Measurements from ENCODE around the gene CCDC3.

The CCDC3 gene

DNA sequence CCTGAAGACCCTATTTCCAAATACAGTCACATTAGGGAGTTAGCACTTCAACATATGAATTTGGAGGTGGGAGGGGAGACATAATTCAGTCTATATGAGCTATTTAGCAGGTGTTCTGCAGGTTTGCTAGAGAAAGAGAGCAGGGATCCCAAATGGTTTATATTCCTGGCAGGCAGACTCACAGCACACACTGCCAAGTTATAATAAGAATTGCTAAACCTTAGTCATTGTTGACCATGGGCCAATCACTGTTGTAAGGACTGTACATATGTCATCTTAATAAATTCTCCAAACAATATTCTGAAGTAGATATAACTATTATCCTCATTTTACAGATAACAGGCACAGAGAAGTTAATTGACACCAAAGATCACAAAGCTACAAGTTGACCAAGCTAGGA is 1.5 kb upstream of the CCDC3 start:
- in situ Hi-C loops (cut with MboI; ENCODE audit: low sequenced_read_pairs, unreplicated experiment) = no loop called here
- TF ChIP-seq, protein P1, sequence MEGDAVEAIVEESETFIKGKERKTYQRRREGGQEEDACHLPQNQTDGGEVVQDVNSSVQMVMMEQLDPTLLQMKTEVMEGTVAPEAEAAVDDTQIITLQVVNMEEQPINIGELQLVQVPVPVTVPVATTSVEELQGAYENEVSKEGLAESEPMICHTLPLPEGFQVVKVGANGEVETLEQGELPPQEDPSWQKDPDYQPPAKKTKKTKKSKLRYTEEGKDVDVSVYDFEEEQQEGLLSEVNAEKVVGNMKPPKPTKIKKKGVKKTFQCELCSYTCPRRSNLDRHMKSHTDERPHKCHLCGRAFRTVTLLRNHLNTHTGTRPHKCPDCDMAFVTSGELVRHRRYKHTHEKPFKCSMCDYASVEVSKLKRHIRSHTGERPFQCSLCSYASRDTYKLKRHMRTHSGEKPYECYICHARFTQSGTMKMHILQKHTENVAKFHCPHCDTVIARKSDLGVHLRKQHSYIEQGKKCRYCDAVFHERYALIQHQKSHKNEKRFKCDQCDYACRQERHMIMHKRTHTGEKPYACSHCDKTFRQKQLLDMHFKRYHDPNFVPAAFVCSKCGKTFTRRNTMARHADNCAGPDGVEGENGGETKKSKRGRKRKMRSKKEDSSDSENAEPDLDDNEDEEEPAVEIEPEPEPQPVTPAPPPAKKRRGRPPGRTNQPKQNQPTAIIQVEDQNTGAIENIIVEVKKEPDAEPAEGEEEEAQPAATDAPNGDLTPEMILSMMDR (IDR thresholded peaks at IDR 0.05; ENCODE audit: borderline replicate concordance, control extremely low read depth, extremely low read depth, insufficient read depth, missing control alignments) = no peak
- no peak for DNase-seq (ENCODE audit: low spot score)

DNA sequence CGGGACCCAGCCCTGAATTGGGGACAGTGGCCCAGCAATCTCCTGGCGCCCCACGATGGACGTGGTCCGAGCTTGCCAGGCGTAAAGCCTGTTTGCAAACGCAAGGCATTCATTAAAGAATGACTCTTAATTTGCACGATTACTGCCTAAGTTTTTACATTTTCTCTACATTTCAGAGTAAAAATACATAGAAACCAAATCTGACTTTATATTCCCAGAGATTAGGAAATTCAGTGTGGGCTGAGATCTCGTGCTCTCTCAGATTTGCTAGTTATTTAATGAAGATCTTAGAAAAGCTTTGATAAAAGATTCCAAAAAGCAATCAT is 337 bp upstream of the CCDC3 start:
- TF ChIP-seq, protein P1 (IDR thresholded peaks at IDR 0.05; ENCODE audit: borderline replicate concordance, control extremely low read depth, extremely low read depth, insufficient read depth, missing control alignments) = no peak
- no peak for DNase-seq (ENCODE audit: low spot score)
- in situ Hi-C loops (cut with MboI; ENCODE audit: low sequenced_read_pairs, unreplicated experiment) = no loop called here

DNA sequence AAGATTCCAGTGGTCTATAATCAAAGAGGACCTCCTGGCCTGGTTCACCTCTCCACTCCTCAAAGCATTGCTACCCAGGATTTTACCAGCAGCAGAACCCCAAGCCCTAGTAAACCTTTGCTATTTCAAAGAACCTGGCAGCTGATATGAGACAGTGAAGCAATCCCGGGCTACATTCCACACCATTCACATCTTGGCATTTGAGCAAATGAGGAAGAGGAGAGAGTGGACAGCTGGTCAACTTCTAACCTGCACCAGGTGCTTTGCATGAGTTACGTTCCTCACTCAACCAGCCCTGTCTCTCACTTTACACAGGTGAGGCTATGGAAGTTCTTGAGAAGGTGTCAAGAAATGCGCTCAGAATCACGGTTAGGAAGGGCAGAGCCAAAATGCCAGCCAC is 1.1 kb downstream of the CCDC3 start:
- in situ Hi-C loops (cut with MboI; ENCODE audit: low sequenced_read_pairs, unreplicated experiment) = no loop called here
- TF ChIP-seq, protein P1 (IDR thresholded peaks at IDR 0.05; ENCODE audit: borderline replicate concordance, control extremely low read depth, extremely low read depth, insufficient read depth, missing control alignments) = no peak
- DNase-seq (ENCODE audit: low spot score) = no peak

DNA sequence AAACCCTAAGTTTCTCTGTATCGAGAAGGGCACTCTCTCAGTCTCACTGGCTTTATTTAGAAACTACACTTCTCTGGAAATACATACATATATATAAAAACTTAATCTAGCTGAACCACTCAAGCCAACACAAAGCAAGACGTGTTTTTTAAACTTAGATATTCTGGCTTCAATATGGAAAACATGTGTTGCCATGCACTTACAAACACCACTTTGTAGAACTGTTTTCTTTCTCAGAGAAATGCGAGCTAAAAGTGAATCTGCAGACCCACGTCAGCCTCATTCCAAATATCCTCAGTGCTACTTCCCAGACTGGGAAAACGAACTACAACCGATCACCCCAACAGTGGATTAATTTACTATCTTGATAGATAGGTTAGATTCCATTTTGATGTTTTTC is 1.7 kb downstream of the CCDC3 start:
- in situ Hi-C loops (cut with MboI; ENCODE audit: low sequenced_read_pairs, unreplicated experiment) = no loop called here
- TF ChIP-seq, protein P1 (IDR thresholded peaks at IDR 0.05; ENCODE audit: borderline replicate concordance, control extremely low read depth, extremely low read depth, insufficient read depth, missing control alignments) = no peak
- no peak for DNase-seq (ENCODE audit: low spot score)

DNA sequence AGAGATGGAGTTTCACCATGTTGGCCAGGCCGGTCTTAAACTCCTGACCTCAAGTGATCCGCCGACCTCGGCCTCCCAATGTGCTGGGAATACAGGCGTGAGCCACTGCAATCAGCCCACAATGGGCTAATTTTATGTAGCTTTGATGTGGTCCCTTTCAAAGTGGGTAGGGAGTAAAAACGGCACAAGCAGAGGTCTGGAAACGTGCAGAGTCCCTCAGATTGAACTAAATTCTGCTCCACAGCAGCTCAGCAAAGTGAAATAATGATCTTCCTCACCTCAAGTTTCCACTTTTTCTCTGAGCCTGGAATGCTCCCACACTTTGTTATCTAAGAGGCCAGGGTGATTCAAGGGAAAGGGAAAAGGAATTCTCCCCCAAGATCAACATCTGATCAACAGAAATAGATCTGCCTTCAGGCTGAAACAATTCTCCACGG is 6.1 kb downstream of the CCDC3 start:
- TF ChIP-seq, protein P1 (IDR thresholded peaks at IDR 0.05; ENCODE audit: borderline replicate concordance, control extremely low read depth, extremely low read depth, insufficient read depth, missing control alignments) = no peak
- in situ Hi-C loops (cut with MboI; ENCODE audit: low sequenced_read_pairs, unreplicated experiment) = no loop called here
- no peak for DNase-seq (ENCODE audit: low spot score)

DNA sequence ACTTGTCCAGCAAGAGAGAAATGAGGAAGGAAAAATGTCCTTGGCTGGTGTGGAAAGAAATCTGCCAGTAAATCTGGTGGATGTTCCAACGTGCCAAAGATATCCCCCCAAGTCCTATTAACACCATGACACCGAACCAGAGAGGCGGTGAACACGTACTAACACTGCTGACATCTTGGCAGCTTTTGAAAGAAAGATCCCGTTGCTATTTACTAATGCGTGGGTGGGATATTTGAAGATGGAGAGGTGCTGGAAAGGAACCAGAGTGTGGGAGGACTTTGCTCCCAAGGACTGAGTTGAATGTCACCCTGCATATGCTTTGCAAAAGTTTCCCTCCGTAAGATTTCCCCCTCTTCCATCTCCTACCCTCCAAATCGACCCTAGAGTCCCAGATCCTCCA is 7.9 kb downstream of the CCDC3 start:
- DNase-seq (ENCODE audit: low spot score) = no peak
- TF ChIP-seq, protein P1 (IDR thresholded peaks at IDR 0.05; ENCODE audit: borderline replicate concordance, control extremely low read depth, extremely low read depth, insufficient read depth, missing control alignments) = no peak
- in situ Hi-C loops (cut with MboI; ENCODE audit: low sequenced_read_pairs, unreplicated experiment) = no loop called here

DNA sequence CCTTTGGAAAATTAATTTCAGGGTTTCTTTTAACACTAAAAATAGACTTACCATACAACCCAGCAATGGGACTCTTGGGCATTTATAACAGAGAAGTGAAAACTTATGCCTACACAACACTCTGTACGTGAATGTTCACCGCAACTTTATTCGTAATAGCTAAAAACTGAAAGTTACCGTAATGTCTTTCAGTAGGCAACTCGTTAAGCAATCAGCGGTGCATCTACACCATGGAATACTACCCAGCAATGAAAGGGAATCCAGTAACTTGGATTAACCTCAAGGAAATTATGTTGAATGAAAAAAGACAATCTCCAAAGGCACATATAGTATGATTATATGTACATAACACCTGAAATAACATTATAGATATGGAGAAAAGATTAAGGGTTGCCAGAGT is 16.2 kb downstream of the CCDC3 start:
- DNase-seq (ENCODE audit: low spot score) = no peak
- TF ChIP-seq, protein P1 (IDR thresholded peaks at IDR 0.05; ENCODE audit: borderline replicate concordance, control extremely low read depth, extremely low read depth, insufficient read depth, missing control alignments) = no peak
- in situ Hi-C loops (cut with MboI; ENCODE audit: low sequenced_read_pairs, unreplicated experiment) = no loop called here

Measured in GM13976 (cell line).